A204.1 (cell line): Measurements from ENCODE around the gene GRIN2D.
"Not testable (repeated sequence)": the region's sequence is repeated elsewhere in the genome, so short reads cannot be mapped to it uniquely, and the experiment has no call there.

Experiments
- FAIRE-seq: peaks from 2 replicates; lab custom pipeline; 2012; peaks lifted over from hg19 to GRCh38; lab: Jason Lieb, UNC

GRIN2D gene

DNA sequence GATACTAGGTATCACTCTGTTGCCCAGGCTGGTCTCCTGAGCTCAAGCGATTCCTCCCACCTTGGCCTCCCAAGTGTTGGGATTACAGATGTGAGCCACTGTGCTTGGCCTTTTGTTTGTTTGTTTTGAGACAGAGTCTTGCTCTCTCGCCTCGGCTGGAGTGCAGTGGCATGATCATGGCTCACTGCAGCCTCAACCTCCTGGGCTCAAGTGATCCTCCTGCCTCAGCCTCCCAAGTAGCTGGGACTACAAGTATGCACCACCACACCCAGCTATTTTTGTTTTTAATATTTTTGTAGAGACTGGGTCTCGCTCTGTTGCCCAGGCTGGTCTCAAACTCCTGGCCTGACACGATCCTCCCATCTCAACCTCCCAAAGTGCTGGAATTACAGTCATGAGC, 21.7 kb upstream of the GRIN2D start:
- FAIRE-seq: not testable (repeated sequence)

DNA sequence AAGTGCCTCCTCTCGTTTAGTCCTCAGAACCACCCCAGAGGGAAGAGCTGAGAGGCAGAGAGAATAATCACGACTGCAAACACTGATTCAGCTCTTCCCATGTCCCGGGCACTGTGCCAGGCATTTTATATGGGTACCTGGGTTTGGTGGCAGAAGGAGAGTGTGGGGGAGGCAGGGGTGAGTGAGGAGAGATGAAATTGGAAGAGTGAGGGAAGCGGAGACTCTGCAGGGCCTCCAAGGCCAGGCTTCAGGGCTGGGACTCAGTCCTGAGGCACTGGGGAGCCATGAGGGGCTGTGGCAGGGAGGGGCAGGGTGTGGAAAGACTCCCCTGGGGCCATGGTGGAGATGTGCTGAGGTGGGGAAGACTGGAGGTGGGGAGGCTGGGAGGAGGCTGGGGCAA, 20.6 kb upstream of the GRIN2D start:
- no peak for FAIRE-seq

DNA sequence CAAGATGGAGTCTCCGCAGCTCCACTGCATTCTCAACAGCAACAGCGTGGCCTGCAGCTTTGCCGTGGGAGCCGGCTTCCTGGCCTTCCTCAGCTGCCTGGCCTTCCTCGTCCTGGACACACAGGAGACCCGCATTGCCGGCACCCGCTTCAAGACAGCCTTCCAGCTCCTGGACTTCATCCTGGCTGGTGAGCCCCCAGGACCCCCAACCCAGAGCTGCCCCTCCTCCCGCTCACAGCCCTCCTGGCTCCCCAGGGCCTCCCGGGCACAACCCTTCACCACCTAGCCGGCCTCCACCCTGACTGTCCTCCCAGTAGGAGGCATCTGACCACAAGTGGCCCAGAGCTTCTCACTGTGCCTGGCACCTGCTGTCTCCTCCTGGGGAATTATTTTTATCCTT, 19.9 kb upstream of the GRIN2D start:
- no peak for FAIRE-seq

DNA sequence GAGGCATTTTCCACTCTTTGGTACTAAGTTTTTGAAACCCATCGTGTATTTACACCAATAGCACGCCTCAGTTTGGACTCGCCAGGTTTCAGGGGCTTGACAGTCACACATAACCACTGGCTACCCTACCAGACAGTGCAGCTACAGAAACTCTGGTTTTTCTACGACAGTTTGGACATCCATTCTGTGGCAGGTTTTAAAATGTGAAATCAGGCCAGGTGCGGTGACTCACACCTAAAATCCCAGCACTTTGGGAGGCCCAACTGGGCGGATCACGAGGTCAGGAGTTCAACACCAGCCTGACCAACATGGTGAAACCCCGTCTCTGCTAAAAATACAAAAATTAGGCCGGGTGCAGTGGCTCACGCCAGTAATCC, 15.3 kb upstream of the GRIN2D start:
- FAIRE-seq: no peak

DNA sequence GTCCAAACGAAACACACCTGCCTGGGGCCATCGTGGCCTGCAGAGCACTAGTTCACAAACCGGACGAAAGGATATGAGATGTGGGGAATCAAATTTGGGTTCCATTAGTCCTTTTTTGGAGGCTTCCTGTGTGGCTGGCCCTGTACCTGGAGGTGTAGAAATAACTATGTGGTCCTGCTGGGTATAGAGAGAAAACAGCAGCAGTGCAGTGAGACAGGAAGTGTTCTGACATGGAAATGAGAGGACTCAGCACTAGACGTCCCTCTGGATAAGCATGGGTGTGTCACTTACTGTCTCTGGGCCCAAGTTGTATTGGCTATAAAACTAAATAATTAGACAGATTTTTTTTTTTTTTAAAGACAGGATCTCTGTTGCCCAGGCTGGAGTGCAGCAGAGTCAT, 14.4 kb upstream of the GRIN2D start:
- FAIRE-seq: no peak

DNA sequence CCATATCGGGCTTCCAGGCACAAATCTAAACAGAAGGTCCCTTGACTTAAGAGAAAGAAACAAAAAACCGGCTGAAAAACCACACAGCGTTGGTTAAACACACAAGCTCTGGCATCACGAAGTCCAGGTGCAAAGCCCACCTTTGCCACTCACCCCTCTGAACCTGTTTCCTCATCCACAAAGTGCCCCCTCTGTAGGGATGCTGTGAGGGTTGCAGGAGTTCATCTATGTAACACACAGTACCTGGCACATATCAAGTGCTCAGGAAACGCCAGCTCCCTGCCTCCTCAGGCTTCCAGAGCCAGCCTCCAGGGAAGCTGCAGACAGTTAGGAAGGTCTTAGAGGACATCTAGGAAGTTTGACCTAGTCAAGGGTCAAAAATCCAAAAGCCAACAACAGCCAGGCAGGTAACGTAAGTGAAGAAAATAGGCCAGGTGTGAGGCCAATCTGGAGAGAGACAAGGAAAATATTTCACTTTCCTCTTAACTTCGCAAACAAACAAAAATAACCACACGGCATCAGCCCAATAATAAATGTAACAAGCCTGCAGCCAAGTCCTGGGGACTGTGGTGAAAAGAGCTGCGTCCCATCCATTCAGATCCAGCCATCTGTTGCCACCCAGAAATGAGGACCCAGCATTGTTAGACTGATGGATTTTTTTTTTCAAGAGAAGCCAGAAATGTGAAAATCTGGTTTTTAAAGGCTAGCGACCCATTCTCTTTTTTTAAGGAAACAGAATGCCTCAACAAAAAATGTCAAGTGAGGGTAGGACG, 12.1 kb upstream of the GRIN2D start:
- no peak for FAIRE-seq

DNA sequence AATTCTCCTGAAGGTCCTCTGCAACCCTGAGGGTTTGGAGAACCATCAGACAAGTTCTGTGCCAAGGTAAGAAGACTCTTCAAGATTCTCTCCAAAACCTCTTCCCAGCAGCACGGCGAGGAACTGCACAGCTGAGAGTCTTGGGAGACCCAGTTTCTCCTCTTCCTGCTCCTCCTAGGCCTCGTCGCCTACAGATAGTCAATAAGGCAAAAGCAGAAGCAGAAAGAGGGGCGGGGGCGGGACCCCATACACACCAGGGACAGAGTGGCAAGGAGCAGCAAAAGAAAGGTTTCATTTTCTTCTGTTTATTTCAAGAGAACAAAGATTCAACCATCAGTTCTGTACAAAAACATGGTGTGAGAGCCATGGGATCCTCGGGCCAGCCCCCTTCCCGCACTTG, 11.2 kb upstream of the GRIN2D start:
- FAIRE-seq: no peak

DNA sequence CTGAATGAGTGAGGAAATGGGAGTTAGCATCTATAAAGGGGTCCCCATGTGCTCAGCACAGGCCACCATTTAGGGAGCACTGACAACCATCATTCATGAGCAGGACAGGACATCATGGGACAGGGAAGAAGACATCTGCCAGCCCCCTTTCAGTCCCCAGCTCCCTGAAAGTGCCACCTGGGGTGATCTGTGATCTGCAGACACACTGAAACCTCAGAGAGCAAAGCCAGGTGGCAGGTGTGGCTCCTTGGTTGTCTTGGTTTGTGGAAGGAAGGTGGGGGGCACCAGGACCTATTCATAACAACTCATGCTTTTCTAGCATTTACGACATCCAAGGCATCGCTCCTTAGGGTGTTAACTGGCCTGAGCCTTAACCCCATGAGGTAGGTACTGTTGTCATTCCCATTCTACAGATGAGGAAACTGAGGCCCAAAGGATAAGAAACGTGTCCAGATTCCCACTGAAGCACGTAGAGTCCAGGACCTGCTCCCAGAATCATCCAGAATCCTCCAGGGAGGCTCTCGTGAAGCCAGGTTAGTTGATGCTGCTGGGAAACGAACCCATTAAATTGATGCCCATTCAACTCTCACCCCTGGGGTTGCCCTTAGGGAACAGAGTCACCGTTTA, 7.9 kb upstream of the GRIN2D start:
- FAIRE-seq: no peak

DNA sequence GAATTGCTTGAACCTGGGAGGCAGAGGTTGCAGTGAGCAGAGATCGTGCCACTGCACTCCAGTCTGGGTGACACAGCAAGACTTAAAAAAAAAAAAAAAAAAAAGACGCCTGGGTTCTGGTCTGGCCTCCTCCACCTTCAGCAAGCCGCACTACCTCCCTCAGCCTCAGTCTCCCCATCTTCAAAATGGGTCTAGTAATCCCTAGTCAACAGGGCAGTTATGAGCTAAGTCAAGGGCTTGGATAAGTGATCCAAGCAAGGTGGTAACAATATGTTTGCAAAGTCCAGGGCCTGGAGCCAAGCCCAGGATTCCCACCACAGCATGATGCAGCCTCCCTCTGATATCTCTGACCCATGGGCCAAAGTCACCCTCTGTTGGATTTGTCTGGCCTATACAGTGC, 6.5 kb upstream of the GRIN2D start:
- no peak for FAIRE-seq

DNA sequence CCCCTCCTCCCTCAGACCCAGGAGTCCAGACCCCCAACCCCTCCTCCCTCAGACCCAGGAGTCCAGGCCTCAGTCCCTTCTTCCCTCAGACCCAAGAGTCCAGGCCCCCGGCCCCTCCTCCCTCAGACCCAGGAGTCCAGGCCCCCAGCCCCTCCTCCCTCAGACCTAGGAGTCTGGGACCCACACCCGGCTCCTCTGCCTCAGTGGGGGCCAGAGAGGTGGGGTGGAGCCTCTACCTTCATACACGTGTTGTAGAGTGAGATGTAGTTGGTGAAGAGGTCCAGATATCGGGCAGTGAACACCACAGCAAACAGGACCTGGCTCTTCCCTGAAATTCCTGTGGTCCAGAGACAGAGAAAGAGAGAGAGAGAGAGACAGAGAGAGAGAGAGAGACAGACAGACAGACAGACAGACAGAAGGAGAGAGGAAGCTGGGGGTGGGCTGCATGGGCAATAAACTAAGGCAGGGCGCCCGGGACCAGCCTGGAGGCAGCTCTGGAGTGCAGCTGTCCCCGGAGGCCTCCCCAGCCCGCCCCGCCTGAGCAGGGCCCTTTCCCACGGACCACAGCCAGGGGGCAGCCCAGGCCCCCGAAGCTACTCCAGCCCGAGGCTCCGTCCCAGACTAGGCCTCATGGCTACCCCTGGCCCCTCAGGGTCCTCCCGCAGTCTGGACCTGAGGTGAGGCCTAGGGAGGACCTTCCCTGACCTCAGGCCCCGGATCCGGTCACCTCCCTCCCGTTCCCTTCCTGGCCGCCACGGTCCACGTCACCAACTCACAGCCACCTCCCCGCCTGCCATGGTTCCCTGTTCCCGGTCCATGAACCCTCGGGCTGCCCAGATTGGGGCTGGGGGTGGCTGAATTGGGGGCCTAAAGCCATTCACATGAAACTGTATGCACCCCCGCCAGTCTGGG, 3.0 kb upstream of the GRIN2D start:
- no peak for FAIRE-seq

DNA sequence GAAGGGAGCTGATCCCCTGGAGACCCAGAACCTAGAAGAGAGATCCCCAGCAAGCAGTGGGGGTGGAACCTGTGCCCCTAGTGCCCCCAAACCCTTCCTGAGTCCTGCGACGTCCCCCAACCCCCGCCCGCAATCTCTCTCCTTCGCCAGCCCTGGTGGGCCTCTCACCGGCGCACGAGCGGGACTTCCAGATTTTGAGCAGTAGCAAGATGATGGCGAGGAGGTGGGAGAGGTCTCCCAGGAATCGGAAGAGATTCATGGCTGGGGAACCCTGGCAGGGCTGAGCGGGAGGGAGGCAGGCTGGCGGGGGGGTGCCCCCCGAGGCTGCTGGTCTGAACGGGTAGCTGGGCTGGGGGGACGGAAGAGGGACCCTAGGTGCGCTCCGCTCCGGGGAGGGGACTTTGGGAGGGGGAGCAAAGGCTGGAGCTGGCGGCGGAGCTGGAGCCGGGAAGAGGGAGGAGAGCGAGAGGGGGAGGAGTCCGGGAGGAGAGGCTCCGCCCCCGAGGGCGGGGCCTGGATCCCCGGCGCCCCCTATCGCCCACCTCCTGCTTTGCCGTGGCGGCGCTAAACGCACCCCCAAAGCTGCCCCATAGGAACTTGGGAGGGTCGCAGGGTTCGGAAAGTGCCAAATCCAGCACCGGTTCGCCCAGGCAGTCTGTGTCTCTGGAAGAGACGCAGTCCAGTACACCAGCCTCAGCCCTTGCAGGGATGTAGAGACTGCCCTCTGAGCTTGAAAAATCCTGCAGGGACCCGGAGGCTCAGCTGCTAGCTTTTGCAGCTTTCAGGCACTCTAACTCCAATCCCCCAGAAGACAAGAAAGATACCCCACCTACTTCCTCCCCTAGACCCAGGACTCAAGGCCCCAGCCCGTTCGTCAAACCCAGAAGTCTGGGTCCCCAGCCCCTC, 2.1 kb upstream of the GRIN2D start, which contains the start of gene KDELR1:
Gene KDELR1 (minus strand): TSS at position 452 of the 906 bp plus-strand sequence. CDS start 193 bp downstream, at position 259.
- no peak for FAIRE-seq

DNA sequence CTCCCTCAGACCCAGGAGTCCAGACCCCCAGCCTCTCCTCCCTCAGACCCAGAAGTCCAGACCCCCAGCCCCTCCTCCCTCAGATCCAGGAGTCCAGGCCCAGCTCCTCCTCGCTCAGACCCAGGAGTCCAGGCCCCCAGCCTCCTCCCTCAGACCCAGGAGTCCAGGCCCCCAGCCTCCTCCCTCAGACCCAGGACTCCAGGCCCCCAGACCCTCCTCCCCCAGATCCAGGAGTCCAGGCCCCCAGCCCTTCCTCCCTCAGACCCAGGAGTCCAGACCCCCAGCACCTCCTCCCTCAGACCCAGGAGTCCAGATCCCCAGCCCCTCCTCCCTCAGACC, 1.5 kb upstream of the GRIN2D start:
- not testable (repeated sequence) for FAIRE-seq

DNA sequence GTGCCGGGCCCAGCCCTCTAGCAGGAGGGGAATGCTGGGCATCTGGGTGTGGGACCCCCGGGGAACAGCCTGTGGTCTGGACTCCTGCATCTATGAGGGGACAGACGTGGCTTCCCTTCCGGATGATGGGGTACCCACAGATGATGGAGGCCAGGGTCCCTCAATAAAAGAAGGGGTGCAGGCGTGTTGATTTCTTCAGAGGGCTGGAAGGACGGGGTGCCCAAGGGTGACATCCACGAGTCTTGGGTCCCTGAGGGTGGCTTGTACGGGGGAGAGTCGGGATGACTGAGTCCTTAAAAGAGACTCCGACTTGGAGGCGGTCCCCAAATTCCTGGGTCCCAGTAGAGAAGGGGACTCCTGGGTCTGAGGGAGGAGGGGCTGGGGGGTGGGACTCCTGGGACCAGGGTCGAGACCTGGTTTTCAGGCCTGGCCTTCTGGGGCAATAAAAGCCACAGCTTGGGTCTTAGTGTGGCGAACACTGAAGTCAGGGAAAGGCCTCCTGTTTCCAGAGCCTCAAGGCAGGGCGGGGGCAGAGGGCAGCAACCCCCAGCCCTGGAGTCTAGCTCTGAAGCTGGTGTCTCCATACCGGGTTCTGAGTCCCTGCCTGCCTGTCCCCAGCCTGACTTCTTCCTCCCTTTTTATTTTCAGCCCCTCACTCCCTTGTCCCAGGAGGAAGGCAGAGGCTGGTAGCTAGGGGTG, 459 bp upstream of the GRIN2D start:
- FAIRE-seq: no peak

DNA sequence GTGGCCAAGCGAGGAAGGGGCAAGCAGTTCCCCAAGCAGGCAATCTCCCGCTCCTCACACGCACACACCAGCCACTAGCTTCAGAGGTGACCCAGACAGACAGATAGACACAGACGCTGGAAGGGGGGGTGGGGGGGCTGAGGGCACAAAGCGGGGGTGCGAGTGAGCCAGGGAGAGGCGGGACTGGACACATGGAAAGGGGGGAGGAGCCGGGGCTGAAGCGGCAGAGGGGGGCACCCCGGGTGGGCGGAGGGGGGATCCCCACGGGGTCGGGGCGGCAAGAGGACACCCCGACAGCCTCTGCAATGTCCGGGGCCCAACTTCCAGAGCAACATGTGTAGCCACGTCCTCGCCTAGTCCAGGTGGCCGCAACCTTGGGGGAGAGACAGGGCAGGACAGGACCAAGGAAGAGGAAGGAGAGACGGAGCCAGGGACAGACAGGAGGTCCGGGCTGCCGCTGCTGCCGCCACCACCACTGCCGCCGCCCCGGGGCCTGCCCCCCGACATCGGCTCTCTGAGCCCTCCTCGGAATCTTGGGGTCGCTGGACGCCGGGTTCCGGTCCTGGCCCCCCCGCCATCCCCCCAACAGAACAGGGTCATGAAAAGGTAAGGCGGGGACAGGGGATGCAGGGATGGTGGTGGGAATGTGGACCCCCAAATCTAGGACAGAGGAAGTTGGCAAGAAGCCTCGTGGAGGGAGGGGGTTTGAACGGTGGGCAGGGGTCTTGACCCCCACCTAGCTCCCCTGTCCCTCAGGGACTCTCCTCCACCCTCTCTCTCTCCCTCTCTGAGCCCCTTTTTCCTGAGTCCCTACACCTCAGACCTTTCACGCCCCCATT, 1.1 kb downstream of the GRIN2D start:
- FAIRE-seq: no peak

DNA sequence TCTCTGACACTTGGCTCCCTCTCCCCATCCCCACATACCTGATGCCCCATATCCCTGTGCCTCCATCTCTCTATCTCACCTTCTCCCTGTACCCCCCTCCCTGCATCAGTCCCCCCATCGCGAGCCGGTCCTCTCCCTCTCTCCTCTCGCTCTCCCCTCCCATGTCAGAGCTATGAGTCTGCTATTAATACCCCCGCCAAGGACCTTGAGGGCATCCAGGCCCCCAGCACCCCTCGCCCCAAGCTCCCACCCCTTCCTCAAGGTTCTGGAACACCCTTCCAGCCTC, 1.6 kb downstream of the GRIN2D start:
- FAIRE-seq: no peak

DNA sequence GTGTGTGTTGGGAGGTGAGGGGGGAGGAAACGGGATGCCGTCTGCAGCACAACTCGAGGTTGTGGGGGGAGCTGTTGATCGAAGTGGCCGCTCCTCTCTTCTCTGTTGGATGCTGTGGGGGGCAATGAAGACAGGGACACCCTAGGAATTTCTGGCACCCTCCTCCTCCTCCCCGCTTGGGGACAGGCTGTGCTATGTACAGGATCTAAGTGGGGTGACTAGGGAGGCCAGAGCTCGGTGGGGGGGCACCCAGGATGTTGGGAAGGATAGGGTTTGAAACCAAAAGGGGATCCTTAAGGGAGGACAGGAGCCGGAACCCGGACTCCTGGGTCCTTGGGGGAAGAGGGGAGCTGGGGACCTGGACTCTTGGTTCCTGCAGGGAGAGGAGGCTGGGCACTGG, 2.0 kb downstream of the GRIN2D start:
- FAIRE-seq: no peak

DNA sequence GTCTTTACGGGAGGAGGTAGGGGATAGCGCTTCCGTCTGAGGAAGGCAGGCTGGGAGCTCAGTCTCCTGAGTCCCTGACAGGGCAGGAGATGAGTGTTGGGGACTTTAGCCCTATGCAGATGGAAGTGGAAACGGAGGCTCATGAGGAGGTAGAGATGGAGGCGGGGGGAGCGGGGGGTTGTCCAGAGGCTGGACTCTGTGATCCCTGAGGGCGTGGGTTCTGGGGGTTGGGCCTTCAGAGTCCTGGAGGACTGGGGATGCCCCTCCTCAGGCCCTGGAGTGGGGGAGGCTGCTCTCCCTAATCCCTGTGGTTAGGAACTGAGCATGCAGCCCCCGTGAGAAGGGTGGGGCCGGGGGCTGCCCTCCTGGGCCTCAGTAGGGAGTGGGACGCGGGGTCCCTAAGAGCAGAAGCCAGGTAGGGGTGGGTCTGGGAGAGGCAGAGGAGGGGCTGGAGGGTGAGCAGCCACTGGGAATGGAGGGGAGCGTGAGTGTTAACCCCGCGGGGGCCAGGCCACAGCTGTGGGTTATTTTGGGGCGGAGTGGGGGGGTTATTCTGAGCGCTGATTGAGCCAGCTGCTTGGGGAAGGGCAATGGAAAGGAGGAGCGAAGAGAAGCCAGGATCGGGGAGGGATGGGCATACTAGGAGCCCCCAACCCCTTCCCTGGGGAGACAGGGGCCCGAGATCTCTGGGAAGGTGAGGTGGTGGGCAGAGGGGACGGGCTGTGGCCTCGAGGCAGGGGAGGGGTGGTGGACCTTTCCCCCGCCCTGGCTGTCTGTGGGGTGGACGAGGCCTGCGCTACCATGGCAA, 2.8 kb downstream of the GRIN2D start:
- no peak for FAIRE-seq

DNA sequence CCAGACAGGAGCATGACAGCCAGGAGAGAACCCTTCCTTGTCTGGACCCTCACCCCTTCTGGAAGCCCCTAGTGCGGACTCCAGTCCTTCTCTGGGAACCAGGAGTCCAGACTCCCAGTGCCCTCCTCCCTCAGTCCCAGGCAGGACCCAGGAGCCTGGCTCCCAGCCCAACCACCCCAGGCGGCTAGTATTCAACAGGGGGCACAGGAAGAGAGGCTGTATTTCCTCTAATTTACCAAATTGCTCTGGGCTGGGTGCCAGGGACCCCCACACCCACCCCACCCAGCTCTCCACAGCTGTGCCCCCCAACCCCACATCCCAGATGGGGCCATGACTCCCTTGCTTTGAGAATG, 3.3 kb downstream of the GRIN2D start:
- no peak for FAIRE-seq

DNA sequence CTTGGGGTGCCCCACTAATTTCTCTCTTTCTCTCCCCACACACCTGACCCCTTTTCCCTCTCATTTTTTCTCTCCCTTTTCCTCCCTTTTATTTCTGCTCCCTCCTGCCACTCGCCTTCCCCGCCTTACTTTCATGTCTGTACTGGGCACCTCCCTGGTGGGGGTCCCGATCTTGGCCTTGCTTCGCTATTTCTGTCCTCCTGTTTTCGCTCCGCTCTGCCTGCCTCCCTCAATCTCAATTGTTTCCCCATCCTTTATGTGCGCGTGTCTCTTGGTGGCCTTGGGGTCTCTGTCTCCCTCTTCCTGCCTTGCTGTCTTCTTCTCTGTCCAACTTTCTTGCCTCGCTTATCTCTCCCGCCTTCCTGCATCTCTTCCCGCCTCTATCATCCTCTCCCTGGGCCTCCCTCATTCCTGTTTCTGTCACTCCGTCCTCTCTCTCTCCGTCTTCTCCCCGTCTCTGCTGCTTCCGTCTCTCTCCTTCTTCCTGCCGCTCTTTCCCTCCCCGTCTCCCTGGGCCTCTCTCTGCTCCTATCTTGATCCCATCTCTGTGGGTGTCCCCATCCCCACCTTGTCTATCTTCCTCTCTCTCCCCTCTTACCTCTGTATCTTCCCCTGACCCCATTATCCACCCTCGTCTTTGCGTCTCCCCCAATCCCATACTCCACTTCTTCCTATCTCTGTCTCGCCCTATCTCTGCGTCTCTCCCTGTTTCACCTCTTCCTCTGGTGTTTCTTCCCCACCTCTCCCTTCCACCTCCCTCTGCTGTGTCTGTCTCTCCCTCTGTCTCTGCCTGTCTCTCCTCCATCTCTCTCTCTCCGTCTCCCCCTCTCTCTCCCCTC, 4.0 kb downstream of the GRIN2D start:
- FAIRE-seq: no peak
